Measurements from ENCODE around the gene PLXNC1.

PLXNC1 gene

DNA sequence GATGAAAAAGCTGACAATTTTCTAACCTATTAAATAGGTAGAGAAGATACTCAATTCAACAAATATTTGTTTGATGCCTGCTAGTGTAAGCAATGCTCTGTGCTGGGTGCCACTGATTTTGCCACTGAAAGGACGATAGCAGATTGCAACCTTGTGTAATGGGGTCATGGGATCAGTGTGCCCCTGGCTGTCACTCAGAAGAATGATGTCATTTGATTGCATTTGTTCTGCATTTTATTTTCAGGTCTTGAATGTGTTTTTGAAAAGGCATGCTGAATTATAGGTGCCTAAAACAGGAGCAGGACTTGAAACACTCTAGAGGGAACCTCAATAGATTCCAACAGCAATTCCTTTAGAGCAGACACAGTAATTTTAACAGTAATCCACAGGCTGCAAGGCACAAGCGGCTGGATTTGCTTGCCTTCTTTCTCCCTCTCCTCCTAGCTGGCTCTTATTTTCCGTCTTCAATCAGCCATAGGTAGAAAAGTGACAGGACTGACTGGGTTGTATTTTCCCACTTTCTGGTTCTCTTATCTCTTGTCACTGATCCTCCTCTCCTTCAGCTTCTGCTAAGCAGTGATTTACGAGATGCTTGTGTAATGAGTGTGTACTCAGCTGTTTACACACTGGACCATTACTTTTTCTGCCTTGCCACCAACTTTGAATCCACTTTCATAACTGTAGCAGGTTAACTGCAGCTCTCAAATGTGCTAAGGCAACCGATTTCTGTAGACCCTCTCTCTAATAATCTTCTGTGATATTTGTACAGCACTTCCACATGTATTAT, 4.1 kb downstream of the PLXNC1 start:
- H3K27me3 ChIP-seq (replicated peaks; ENCODE audit: control insufficient read depth, insufficient read depth, low read length, poor library complexity, severe bottlenecking): no peaks in the 10 kb centered on the region
- no peak overlapping the region for H3K4me3 ChIP-seq (ENCODE audit: insufficient read depth, low read depth, low read length, poor library complexity, severe bottlenecking)
- peaks cover 14% of the 10 kb centered on the region for H3K4me1 ChIP-seq (ENCODE audit: control insufficient read depth, insufficient read depth, low read length, poor library complexity, severe bottlenecking)
- no peak for DNase-seq
- H3K27ac ChIP-seq (ENCODE audit: insufficient read depth, low read length, poor library complexity, severe bottlenecking): no peak overlapping the region
- H3K9me3 ChIP-seq (ENCODE audit: control insufficient read depth, low read length): no peaks in the 10 kb centered on the region
- no peaks in the 10 kb centered on the region for H3K36me3 ChIP-seq (ENCODE audit: control insufficient read depth, insufficient read depth, low read length)

GRCh38 chr12:94157181-94157580, 8.8 kb downstream of the PLXNC1 start:
- H3K27ac ChIP-seq (ENCODE audit: insufficient read depth, low read length, poor library complexity, severe bottlenecking): no peak overlapping the region
- no peaks in the 10 kb centered on the region for H3K36me3 ChIP-seq (ENCODE audit: control insufficient read depth, insufficient read depth, low read length)
- peaks cover under 1% of the 10 kb centered on the region for H3K4me1 ChIP-seq (ENCODE audit: control insufficient read depth, insufficient read depth, low read length, poor library complexity, severe bottlenecking)
- H3K9me3 ChIP-seq (ENCODE audit: control insufficient read depth, low read length): no peaks in the 10 kb centered on the region
- no peak for DNase-seq
- no peak overlapping the region for H3K4me3 ChIP-seq (ENCODE audit: insufficient read depth, low read depth, low read length, poor library complexity, severe bottlenecking)
- H3K27me3 ChIP-seq (replicated peaks; ENCODE audit: control insufficient read depth, insufficient read depth, low read length, poor library complexity, severe bottlenecking): no peaks in the 10 kb centered on the region

GRCh38 chr12:94157981-94158411, 9.6 kb downstream of the PLXNC1 start:
- H3K4me3 ChIP-seq (ENCODE audit: insufficient read depth, low read depth, low read length, poor library complexity, severe bottlenecking): no peak overlapping the region
- H3K27me3 ChIP-seq (replicated peaks; ENCODE audit: control insufficient read depth, insufficient read depth, low read length, poor library complexity, severe bottlenecking): no peaks in the 10 kb centered on the region
- no peaks in the 10 kb centered on the region for H3K4me1 ChIP-seq (ENCODE audit: control insufficient read depth, insufficient read depth, low read length, poor library complexity, severe bottlenecking)
- no peak overlapping the region for H3K27ac ChIP-seq (ENCODE audit: insufficient read depth, low read length, poor library complexity, severe bottlenecking)
- no peak for DNase-seq
- H3K9me3 ChIP-seq (ENCODE audit: control insufficient read depth, low read length): no peaks in the 10 kb centered on the region
- no peaks in the 10 kb centered on the region for H3K36me3 ChIP-seq (ENCODE audit: control insufficient read depth, insufficient read depth, low read length)

GRCh38 chr12:94158666-94159065, 10.3 kb downstream of the PLXNC1 start:
- Histone ChIP-seq H3K4me3 (ENCODE audit: insufficient read depth, low read depth, low read length, poor library complexity, severe bottlenecking) (no peak overlapping the region), H3K4me1 (ENCODE audit: control insufficient read depth, insufficient read depth, low read length, poor library complexity, severe bottlenecking) (no peaks in the 10 kb centered on the region), H3K36me3 (ENCODE audit: control insufficient read depth, insufficient read depth, low read length) (no peaks in the 10 kb centered on the region), H3K27ac (ENCODE audit: insufficient read depth, low read length, poor library complexity, severe bottlenecking) (no peak overlapping the region), H3K9me3 (ENCODE audit: control insufficient read depth, low read length) (no peaks in the 10 kb centered on the region), H3K27me3 (replicated peaks; ENCODE audit: control insufficient read depth, insufficient read depth, low read length, poor library complexity, severe bottlenecking) (no peaks in the 10 kb centered on the region)
- no peak for DNase-seq

GRCh38 chr12:94162108-94162507, 13.7 kb downstream of the PLXNC1 start:
- no peaks in the 10 kb centered on the region for H3K9me3 ChIP-seq (ENCODE audit: control insufficient read depth, low read length)
- H3K4me3 ChIP-seq (ENCODE audit: insufficient read depth, low read depth, low read length, poor library complexity, severe bottlenecking): no peak overlapping the region
- H3K27me3 ChIP-seq (replicated peaks; ENCODE audit: control insufficient read depth, insufficient read depth, low read length, poor library complexity, severe bottlenecking): no peaks in the 10 kb centered on the region
- no peaks in the 10 kb centered on the region for H3K4me1 ChIP-seq (ENCODE audit: control insufficient read depth, insufficient read depth, low read length, poor library complexity, severe bottlenecking)
- DNase-seq: no peak
- no peaks in the 10 kb centered on the region for H3K36me3 ChIP-seq (ENCODE audit: control insufficient read depth, insufficient read depth, low read length)
- no peak overlapping the region for H3K27ac ChIP-seq (ENCODE audit: insufficient read depth, low read length, poor library complexity, severe bottlenecking)

DNA sequence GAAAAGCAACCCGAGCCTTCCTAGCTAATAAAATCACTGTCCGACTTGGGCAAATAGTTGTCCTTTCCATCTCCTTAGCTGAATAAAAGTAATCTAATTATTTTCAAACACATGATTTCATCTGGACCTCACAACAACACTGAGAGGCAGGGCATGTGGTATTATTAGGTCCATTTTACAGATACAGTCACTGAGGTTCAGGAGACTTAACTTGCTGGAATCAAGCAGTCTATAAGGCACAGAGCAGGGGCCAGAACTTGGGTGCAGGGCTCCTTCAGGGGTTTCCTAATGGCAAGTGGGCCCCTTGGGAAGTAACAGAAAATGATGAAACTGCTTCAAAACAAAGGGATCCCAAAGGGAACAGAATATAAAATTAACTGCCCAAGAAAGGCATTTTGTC, 15.5 kb downstream of the PLXNC1 start:
- Histone ChIP-seq H3K27me3 (replicated peaks; ENCODE audit: control insufficient read depth, insufficient read depth, low read length, poor library complexity, severe bottlenecking) (no peaks in the 10 kb centered on the region), H3K27ac (ENCODE audit: insufficient read depth, low read length, poor library complexity, severe bottlenecking) (no peak overlapping the region), H3K9me3 (ENCODE audit: control insufficient read depth, low read length) (no peaks in the 10 kb centered on the region), H3K36me3 (ENCODE audit: control insufficient read depth, insufficient read depth, low read length) (no peaks in the 10 kb centered on the region), H3K4me1 (ENCODE audit: control insufficient read depth, insufficient read depth, low read length, poor library complexity, severe bottlenecking) (no peaks in the 10 kb centered on the region), H3K4me3 (ENCODE audit: insufficient read depth, low read depth, low read length, poor library complexity, severe bottlenecking) (no peak overlapping the region)
- no peak for DNase-seq

DNA sequence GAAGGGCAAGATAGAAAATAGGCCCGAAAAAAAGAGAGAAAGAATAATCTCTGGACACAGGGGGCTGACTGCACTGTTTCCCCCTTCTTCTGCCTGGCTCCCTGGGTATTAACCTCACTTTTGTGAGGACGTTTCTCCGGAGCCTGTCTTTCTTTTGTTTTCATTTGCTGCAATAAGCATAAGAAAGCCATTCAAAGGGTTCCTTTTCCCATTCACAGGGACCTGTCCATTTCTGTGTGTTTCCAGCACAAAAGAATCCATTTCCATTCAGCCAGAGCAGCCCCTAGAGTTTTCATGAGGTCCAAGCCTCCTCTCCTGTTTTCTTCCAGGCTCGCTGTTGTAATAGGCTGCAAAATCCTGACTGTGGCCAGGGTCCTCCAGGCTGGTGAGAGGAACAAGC, 16.8 kb downstream of the PLXNC1 start:
- H3K4me1 ChIP-seq (ENCODE audit: control insufficient read depth, insufficient read depth, low read length, poor library complexity, severe bottlenecking): no peaks in the 10 kb centered on the region
- H3K4me3 ChIP-seq (ENCODE audit: insufficient read depth, low read depth, low read length, poor library complexity, severe bottlenecking): no peak overlapping the region
- no peak overlapping the region for H3K27ac ChIP-seq (ENCODE audit: insufficient read depth, low read length, poor library complexity, severe bottlenecking)
- H3K27me3 ChIP-seq (replicated peaks; ENCODE audit: control insufficient read depth, insufficient read depth, low read length, poor library complexity, severe bottlenecking): no peaks in the 10 kb centered on the region
- no peaks in the 10 kb centered on the region for H3K9me3 ChIP-seq (ENCODE audit: control insufficient read depth, low read length)
- DNase-seq: no peak
- peaks cover under 1% of the 10 kb centered on the region for H3K36me3 ChIP-seq (ENCODE audit: control insufficient read depth, insufficient read depth, low read length)

DNA sequence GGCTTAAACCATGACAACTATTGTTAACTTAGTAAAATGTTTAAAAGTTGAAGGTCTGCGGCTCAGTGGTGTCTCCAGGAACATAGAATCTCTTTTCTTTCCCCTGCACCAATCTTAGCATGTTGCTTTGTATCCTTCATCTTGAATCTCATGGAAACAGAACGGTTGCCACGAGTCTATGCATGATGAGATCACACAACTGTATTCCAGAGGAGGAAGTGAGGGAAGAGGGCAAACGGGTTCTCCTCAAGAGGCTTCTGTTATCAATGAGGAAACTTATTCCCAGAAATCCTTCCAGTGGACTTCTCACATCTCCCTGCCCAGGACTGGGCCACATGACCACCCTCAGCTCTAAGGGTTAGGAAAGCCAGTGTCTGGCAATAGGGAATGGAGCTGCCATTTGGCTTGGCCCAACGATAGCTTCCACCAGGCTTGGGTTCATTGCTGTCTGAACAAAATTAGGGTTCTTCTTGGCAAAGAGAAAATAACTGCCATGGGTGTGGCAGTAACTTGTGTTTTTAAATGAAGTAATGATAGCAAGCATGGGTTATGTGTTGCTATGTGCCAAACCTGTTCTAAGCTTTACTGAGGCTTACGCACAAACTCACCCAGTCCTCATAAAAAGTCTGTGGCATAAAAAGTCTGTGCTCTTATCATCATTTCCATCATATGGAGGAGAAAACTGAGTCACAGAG, 17.4 kb downstream of the PLXNC1 start:
- no peak overlapping the region for H3K4me3 ChIP-seq (ENCODE audit: insufficient read depth, low read depth, low read length, poor library complexity, severe bottlenecking)
- H3K36me3 ChIP-seq (ENCODE audit: control insufficient read depth, insufficient read depth, low read length): peaks cover 7% of the 10 kb centered on the region
- no peak overlapping the region for H3K27ac ChIP-seq (ENCODE audit: insufficient read depth, low read length, poor library complexity, severe bottlenecking)
- H3K27me3 ChIP-seq (replicated peaks; ENCODE audit: control insufficient read depth, insufficient read depth, low read length, poor library complexity, severe bottlenecking): no peaks in the 10 kb centered on the region
- DNase-seq: no peak
- H3K4me1 ChIP-seq (ENCODE audit: control insufficient read depth, insufficient read depth, low read length, poor library complexity, severe bottlenecking): no peaks in the 10 kb centered on the region
- no peaks in the 10 kb centered on the region for H3K9me3 ChIP-seq (ENCODE audit: control insufficient read depth, low read length)

GRCh38 chr12:94167071-94167755, 18.8 kb downstream of the PLXNC1 start:
- no peak for DNase-seq
- Histone ChIP-seq H3K36me3 (ENCODE audit: control insufficient read depth, insufficient read depth, low read length) (peaks cover 10% of the 10 kb centered on the region), H3K4me3 (ENCODE audit: insufficient read depth, low read depth, low read length, poor library complexity, severe bottlenecking) (no peak overlapping the region), H3K4me1 (ENCODE audit: control insufficient read depth, insufficient read depth, low read length, poor library complexity, severe bottlenecking) (no peaks in the 10 kb centered on the region), H3K27me3 (replicated peaks; ENCODE audit: control insufficient read depth, insufficient read depth, low read length, poor library complexity, severe bottlenecking) (no peaks in the 10 kb centered on the region), H3K27ac (ENCODE audit: insufficient read depth, low read length, poor library complexity, severe bottlenecking) (no peak overlapping the region), H3K9me3 (ENCODE audit: control insufficient read depth, low read length) (no peaks in the 10 kb centered on the region)
